Measurements from ENCODE around the gene AP1B1. TPM values are rescaled to one million over a fixed set of nuclear protein-coding genes. Genes with fewer than 3 reads are reported as not detected.
"Not testable (repeated sequence)": the region's sequence is repeated elsewhere in the genome, so short reads cannot be mapped to it uniquely, and the experiment has no call there.

Gene AP1B1
- total RNA-seq, 4 donors from 2014 or later, result 50.9 to 74.1 (median 55.8) TPM

DNA sequence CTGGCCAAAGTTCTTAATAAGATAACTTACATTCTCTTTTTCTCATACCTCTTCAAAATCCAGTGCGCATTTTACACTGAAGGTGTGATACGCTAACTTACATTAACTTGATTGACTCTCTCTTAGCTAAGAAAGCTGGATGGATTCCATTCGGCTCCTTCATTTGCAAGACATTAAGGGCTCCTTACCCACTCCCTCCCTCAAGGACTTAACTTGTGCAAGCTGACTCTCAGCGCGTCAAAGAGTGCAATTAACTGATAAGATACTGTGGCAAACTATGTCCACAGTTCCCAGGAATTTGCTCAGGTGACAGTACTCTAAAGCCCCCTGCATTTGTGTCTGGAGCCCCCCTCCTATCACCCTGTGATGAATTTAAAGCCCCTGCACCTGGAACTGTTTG is 43.6 kb upstream of the AP1B1 start:
- Histone ChIP-seq H3K27ac (no peak overlapping the region), H3K36me3 (no peaks in the 10 kb centered on the region), H3K4me3 (no peak overlapping the region), H3K4me1 (no peaks in the 10 kb centered on the region), H3K9me3 (no peaks in the 10 kb centered on the region), H3K27me3 (peaks cover 42% of the 10 kb centered on the region)
- no peak for ATAC-seq
- 27 to 61% methylated on average over 3 to 5 of the region's 5 CpGs for WGBS, 2 donors (ENCODE audit: low coverage in 1 of 2)
- no peak for TF ChIP-seq POLR2AphosphoS5 (IDR thresholded peaks at IDR 0.05)
- TF ChIP-seq, protein P1, sequence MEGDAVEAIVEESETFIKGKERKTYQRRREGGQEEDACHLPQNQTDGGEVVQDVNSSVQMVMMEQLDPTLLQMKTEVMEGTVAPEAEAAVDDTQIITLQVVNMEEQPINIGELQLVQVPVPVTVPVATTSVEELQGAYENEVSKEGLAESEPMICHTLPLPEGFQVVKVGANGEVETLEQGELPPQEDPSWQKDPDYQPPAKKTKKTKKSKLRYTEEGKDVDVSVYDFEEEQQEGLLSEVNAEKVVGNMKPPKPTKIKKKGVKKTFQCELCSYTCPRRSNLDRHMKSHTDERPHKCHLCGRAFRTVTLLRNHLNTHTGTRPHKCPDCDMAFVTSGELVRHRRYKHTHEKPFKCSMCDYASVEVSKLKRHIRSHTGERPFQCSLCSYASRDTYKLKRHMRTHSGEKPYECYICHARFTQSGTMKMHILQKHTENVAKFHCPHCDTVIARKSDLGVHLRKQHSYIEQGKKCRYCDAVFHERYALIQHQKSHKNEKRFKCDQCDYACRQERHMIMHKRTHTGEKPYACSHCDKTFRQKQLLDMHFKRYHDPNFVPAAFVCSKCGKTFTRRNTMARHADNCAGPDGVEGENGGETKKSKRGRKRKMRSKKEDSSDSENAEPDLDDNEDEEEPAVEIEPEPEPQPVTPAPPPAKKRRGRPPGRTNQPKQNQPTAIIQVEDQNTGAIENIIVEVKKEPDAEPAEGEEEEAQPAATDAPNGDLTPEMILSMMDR (IDR thresholded peaks at IDR 0.05), result no peak
- TF ChIP-seq POLR2A (IDR thresholded peaks at IDR 0.05), result no peak
- no peak for TF ChIP-seq EP300 (IDR thresholded peaks at IDR 0.05)

DNA sequence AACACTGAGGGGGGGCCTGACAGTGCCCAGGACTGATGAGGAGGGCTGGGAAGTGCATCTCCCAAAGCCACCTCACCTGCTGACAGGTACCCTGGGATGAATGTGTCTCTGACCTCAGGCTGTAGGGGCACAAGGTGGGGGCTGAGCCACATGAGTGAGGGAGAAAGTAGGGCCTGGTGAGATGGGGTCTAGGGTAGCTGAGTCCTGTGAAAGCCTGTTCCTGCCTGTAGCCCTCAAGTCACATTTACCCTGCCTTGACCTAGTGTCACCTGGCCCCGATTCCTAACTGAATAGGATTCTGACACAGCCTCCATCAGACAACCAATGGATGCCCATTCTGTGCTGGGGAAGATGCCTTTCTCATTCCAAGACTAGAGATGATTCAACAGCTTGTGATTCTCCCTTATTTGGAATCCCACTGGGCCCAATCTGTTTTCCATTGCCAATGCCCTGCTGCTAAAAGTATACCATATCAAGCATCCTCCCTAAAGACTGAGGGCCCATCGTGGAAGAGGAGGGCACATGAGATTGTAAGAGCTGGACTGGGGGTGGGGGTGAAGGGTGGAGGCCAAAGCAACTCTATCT is 38.9 kb upstream of the AP1B1 start:
- no peaks in the 10 kb centered on the region for H3K9me3 ChIP-seq
- H3K4me3 ChIP-seq, result no peak overlapping the region
- ATAC-seq, result no peak
- no peaks in the 10 kb centered on the region for H3K4me1 ChIP-seq
- WGBS, 2 donors (ENCODE audit: low coverage in 1 of 2), result 83% methylated on average over 2 of the region's 2 CpGs; no CpG with 5 or more reads in 1 of the 2 donors
- TF ChIP-seq EP300 (IDR thresholded peaks at IDR 0.05) (no peak), POLR2A (IDR thresholded peaks at IDR 0.05) (no peak), POLR2AphosphoS5 (IDR thresholded peaks at IDR 0.05) (no peak)
- TF ChIP-seq, protein P1 (IDR thresholded peaks at IDR 0.05), result no peak
- no peaks in the 10 kb centered on the region for H3K36me3 ChIP-seq
- H3K27ac ChIP-seq, result no peak overlapping the region
- H3K27me3 ChIP-seq, result peaks cover 20% of the 10 kb centered on the region

DNA sequence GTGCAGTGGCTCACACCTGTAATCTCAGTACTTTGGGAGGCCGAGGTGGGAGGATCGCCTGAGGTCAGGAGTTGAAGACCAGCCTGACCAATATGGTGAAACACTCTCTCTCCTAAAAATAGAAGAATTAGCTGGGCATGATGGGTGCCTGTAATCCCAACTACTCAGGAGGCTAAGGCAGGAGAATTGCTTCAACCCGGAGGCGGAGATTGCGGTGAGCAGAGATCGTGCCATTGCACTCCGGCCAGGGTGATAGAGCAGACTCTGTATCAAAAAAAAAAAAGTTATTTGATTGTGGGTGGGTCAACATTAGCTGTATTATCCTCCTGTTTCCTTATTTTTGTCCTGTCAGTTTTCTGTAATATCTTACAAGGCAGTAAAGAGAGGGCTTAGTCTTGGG is 38.1 kb upstream of the AP1B1 start:
- Histone ChIP-seq H3K4me1 (no peaks in the 10 kb centered on the region), H3K27ac (no peak overlapping the region), H3K27me3 (peaks cover 12% of the 10 kb centered on the region), H3K4me3 (no peak overlapping the region), H3K36me3 (no peaks in the 10 kb centered on the region), H3K9me3 (no peaks in the 10 kb centered on the region)
- no peak for ATAC-seq
- no peak for TF ChIP-seq EP300 (IDR thresholded peaks at IDR 0.05)
- no peak for TF ChIP-seq POLR2AphosphoS5 (IDR thresholded peaks at IDR 0.05)
- TF ChIP-seq, protein P1 (IDR thresholded peaks at IDR 0.05), result no peak
- no peak for TF ChIP-seq POLR2A (IDR thresholded peaks at IDR 0.05)
- 88 to 96% methylated on average over 5 to 7 of the region's 7 CpGs for WGBS, 2 donors (ENCODE audit: low coverage in 1 of 2)

DNA sequence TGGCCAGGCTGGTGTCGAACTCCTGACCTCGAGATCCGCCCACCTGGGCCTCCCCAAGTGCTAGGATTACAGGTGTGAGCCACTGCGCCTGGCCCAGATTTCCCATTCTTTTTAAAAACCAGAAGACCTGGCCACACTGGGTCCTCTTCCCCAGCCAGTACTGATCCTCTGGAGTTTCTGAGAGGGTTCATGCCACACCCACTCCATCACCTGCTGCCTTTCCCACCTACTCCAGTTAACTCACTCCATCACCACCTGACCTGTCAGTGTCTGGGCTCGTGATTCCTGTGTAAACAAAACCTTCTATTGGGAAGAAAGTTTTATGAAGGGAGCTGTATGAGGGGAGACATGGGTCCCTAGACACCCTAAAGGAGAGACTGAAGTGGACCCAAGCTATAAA is 30.3 kb upstream of the AP1B1 start:
- not testable (repeated sequence) for H3K36me3 ChIP-seq, ATAC-seq, H3K9me3 ChIP-seq, H3K4me3 ChIP-seq, H3K4me1 ChIP-seq, H3K27ac ChIP-seq
- WGBS, 2 donors (ENCODE audit: low coverage in 1 of 2), result 50 to 55% methylated on average over 1 to 5 of the region's 5 CpGs
- peaks cover 19% of the 10 kb centered on the region for H3K27me3 ChIP-seq

DNA sequence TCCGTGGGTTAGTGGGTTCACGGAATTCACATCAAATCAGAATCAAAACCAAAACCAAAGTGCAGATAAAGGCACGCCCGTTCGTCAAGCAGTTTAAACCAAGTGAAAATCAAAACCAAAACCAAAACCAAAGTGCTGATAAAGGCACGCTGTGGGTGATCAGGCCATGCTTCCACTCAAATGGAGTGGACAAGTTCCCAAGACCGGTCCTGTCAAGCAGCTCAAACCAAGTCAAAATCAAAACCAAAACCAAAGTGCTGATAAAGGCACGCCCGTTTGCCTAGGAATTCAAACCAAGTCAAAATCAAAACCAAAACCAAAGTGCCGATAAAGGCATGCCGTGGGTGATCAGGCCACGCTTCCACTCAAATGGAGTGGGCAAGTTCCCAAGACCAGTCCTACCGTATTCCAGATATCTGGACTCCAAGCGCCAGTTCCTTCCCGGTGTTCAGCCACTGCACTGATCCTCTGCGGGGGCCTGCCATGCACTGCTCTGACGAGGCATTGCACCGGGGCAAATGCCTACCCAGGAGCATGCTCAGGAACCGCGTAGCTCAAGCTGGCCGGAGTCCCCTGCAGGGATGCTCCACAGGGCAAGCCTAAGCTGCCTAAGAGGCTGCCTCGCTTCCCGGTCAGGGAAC is 26.7 kb upstream of the AP1B1 start:
- 36 to 37% methylated on average over 4 to 18 of the region's 23 CpGs for whole genome bisulfite sequencing, 2 donors (ENCODE audit: low coverage in 1 of 2)
- not testable (repeated sequence) for ATAC-seq, H3K4me1 ChIP-seq, H3K9me3 ChIP-seq, H3K27ac ChIP-seq, H3K36me3 ChIP-seq
- peaks cover 12% of the 10 kb centered on the region for H3K27me3 ChIP-seq
- peak overlapping the region; percentile 28 to 36 for H3K4me3 ChIP-seq

DNA sequence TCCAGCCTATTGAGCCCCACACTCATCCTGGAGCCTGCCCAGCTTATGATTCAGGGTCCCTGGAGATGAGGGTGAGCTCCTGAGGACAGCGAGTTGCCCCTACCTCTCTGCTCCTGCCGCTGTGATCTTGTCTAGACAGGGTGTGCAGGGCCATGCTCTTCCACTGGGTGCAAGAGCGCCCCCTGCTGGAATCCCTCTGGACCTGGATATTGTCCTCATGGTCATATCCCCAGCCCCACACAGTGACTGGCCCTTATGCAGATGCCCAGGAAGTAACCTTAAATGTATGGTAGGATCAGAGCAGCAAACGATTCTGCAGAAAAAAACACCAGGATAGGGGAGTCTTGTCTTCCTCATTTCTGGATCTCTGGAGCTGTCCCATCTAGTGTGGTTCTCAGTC is 24.4 kb upstream of the AP1B1 start:
- TF ChIP-seq, protein P1 (IDR thresholded peaks at IDR 0.05), result peak in 2 of 4 experiments; percentile 8 to 57
- not testable (repeated sequence) for H3K4me1 ChIP-seq, H3K9me3 ChIP-seq, H3K4me3 ChIP-seq, H3K36me3 ChIP-seq, H3K27ac ChIP-seq
- 40% methylated on average over 2 of the region's 4 CpGs; no CpG with 5 or more reads in 1 of the 2 donors for WGBS, 2 donors (ENCODE audit: low coverage in 1 of 2)
- peak; percentile 43 for ATAC-seq
- H3K27me3 ChIP-seq, result peaks cover 12% of the 10 kb centered on the region

DNA sequence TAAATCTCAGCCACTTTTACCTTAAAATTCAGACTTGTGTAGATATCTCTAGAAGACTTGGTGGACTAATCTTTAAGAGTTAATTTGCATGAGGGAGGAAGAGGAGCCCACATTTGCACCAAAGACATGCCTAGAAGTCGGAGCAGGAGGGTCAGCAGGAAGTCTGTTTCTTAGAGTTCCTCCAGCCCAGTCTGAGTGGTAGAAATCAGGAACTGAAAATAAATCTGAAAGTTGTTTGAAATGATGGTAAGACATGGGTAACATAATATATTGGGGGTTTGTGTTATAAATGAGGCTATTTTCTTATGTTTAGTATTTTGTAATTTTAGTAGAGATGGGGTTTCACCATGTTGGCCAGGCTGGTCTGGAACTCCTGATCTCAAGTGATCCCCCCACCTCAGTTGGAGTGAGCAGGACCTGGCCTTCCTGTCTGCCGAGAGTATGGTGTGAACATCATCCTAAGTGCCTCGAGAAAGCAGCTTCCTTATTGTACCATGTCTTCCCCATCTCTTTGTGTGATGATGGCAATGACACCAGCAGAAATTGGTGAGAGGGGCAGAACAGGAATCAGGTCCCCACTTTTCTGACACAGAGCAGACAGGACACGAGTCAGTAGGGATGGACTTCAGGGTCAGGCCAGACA is 23.3 kb upstream of the AP1B1 start:
- not testable (repeated sequence) for H3K4me3 ChIP-seq, H3K9me3 ChIP-seq, H3K4me1 ChIP-seq, H3K27ac ChIP-seq, H3K36me3 ChIP-seq, ATAC-seq
- WGBS, 2 donors (ENCODE audit: low coverage in 1 of 2), result 38 to 75% methylated on average over 1 to 2 of the region's 4 CpGs
- H3K27me3 ChIP-seq, result peaks cover 12% of the 10 kb centered on the region
